IPS-20b (cell line): ENCODE measurements around the gene C1QC.
"Not testable (repeated sequence)": the region's sequence is repeated elsewhere in the genome, so short reads cannot be mapped to it uniquely, and the experiment has no call there.

Experiments used
- H3K27ac ChIP-seq: one replicate; pipeline ENCODE4 v1.5.1; 2013; ENCODE audit warnings: low read length
- H3K27me3 ChIP-seq: 2 replicates; pipeline ENCODE4 v1.6.1; 2013; ENCODE audit warnings: mild to moderate bottlenecking, low read length, inconsistent platforms; ENCODE audit not compliant: insufficient read depth
- H3K36me3 ChIP-seq: 2 replicates; pipeline ENCODE4 v1.6.1; 2013; ENCODE audit warnings: low read depth, mild to moderate bottlenecking, inconsistent platforms, low read length, moderate library complexity; ENCODE audit not compliant: insufficient read depth
- H3K4me1 ChIP-seq: 2 replicates; pipeline ENCODE4 v1.6.1; 2013; ENCODE audit warnings: mild to moderate bottlenecking, control low read depth, inconsistent platforms, low read length, moderate library complexity; ENCODE audit not compliant: insufficient read depth
- H3K4me3 ChIP-seq: 2 replicates; pipeline ENCODE4 v1.5.1; 2013; ENCODE audit warnings: mild to moderate bottlenecking, low read length, inconsistent platforms
- H3K9ac ChIP-seq: 2 replicates; pipeline ENCODE4 v1.6.1; 2013; ENCODE audit warnings: low read depth, mild to moderate bottlenecking, inconsistent platforms, low read length, moderate library complexity
- H3K9me3 ChIP-seq: 2 replicates; pipeline ENCODE4 v1.6.1; 2013; ENCODE audit warnings: mild to moderate bottlenecking, low read depth, low read length, inconsistent platforms; ENCODE audit not compliant: insufficient read depth

Gene C1QC

DNA sequence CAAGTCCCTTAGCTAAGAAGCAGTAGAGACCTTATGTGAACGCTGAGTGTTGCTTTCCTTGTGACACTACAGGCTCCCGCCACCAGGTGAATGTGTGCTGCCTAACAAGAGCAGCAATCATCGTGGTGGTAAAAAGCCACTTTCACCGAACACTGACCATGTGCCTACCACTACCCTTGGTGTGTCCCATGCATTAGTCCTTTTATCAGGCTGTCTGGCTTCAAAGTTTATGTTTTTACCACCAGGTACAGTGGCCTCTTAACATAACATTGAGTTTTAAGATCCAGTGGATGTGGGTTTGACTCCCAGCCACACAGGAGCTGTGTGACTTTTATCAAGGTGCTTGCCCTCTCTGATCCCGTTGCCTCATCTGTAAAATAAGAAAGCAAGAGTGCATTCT is 11.3 kb downstream of the C1QC start:
- Histone ChIP-seq H3K4me1 (no peaks in the 10 kb centered on the region), H3K27me3 (no peaks in the 10 kb centered on the region), H3K9ac (no peak overlapping the region), H3K4me3 (no peak overlapping the region), H3K27ac (no peak overlapping the region), H3K36me3 (no peaks in the 10 kb centered on the region), H3K9me3 (no peaks in the 10 kb centered on the region)

DNA sequence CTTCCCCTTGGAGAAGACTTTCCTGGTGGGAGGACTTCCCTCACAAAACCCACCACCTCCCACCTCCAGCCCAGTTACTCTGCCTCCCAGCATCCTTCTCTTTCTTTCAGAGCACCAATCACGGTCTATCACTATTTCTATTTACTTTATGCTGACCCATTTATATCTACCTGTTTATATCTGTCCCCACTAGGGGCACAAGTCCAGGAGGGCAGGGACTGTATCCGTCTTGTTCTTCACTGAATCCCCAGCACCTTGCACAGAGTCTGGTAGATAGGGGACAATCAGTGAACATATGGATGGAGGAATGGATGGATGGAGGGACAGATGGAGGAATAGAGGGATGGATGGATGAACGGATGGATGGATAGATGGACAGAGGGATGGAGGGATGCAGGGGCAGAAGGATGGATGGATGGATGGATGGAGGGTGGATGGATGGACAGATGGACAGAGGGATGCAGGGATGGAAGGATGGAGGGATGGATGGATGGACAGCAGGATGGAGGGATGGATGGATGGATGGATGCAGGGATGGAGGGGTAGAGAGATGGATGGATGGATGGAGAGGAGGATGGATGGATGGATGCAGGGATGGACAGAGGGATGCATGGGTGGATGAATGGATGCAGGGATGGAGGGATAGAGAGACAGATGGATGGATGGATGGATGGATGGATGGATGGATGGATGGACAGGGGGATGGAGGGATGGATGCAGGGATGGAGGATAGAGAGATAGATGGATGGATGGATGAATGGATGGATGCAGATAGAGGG is 15.1 kb downstream of the C1QC start:
- Histone ChIP-seq H3K4me1 (no peaks in the 10 kb centered on the region), H3K9ac (no peak overlapping the region), H3K27me3 (no peaks in the 10 kb centered on the region)

DNA sequence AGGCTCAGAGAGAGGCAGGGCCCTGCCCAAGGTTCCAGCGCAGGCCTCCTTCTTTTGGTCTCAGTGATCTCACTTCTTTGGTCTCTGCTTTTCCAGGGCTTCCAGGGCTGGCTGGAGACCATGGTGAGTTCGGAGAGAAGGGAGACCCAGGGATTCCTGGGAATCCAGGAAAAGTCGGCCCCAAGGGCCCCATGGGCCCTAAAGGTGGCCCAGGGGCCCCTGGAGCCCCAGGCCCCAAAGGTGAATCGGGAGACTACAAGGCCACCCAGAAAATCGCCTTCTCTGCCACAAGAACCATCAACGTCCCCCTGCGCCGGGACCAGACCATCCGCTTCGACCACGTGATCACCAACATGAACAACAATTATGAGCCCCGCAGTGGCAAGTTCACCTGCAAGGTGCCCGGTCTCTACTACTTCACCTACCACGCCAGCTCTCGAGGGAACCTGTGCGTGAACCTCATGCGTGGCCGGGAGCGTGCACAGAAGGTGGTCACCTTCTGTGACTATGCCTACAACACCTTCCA is 17.3 kb downstream of the C1QC start:
- H3K9ac ChIP-seq = no peak overlapping the region
- H3K36me3 ChIP-seq = no peaks in the 10 kb centered on the region

More for the DNA sequence above, 15.1 kb downstream of the C1QC start:
- H3K9me3 ChIP-seq = no peaks in the 10 kb centered on the region
- H3K36me3 ChIP-seq = no peaks in the 10 kb centered on the region
- no peak overlapping the region for H3K4me3 ChIP-seq
- no peak overlapping the region for H3K27ac ChIP-seq

DNA sequence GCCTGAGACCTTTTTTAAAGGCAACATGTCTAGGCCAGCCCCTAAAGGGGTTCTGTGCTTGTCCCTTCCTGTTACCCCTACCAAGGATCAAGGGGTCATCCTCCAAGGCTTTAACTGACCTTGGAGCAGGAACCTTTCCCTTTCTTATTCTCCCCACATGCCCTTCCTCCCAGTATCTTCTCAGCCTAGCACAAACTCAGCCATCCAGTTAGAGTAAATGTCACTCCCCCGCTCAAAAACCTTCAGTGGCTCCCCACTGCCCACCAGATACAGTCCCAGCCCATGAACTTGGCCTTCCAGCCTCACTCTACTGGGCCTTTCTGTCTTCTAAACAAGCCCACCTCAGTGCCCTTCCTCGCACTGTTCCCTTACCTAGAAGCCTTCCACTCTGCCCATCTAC is 18.4 kb downstream of the C1QC start:
- H3K9ac ChIP-seq = no peak overlapping the region
- no peaks in the 10 kb centered on the region for H3K27me3 ChIP-seq
- no peaks in the 10 kb centered on the region for H3K9me3 ChIP-seq
- H3K4me3 ChIP-seq = no peak overlapping the region
- H3K36me3 ChIP-seq = no peaks in the 10 kb centered on the region
- H3K4me1 ChIP-seq = no peaks in the 10 kb centered on the region
- H3K27ac ChIP-seq = no peak overlapping the region

More for the DNA sequence above, 17.3 kb downstream of the C1QC start:
- no peak overlapping the region for H3K4me3 ChIP-seq
- no peaks in the 10 kb centered on the region for H3K27me3 ChIP-seq
- no peaks in the 10 kb centered on the region for H3K9me3 ChIP-seq
- no peak overlapping the region for H3K27ac ChIP-seq
- H3K4me1 ChIP-seq = no peaks in the 10 kb centered on the region

DNA sequence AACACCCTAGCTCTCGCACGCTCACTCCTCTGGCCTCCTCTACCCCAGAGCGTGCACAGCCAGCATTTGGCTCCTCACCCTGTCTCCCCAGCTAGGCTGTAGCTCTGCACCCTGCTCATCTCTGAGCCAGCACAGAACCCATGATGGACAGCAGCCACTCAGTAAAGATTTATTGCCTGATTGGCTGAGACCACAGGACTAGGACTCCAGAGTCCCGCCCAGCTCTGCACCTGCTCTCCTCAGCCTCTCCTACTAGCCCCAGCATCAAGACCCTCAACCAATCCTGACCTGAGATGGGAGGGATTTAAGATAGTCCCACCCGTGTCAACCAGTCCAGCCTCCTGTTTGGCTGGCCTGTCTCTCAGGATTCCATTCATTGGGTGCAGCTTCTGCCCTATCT is 18.9 kb downstream of the C1QC start:
- H3K4me3 ChIP-seq = no peak overlapping the region
- H3K9me3 ChIP-seq = no peaks in the 10 kb centered on the region
- no peaks in the 10 kb centered on the region for H3K36me3 ChIP-seq
- no peaks in the 10 kb centered on the region for H3K4me1 ChIP-seq
- no peak overlapping the region for H3K27ac ChIP-seq
- no peaks in the 10 kb centered on the region; the same call in 1 of the 2 replicates for H3K27me3 ChIP-seq
- no peak overlapping the region for H3K9ac ChIP-seq

DNA sequence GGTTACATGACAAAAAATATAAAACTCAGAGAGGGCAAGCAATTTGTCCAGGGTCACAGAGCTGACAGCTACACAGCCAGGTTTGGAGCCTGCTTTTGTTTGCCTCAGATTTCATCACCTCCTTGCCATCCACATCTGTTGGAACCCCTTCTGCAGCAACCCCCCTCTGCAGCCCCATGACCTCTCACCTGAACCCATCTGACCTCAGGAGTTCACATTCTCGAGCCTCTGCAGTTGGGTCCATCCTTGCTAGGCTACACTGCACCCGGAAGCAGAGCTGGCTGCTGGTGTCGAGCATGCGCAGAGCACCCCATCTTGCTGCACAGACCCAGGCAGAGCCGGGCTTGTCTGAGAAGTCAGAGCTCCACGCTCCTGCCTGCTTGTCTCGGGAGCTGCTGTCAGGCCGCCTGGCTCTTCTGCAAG is 19.6 kb downstream of the C1QC start:
- Histone ChIP-seq H3K27me3 (no peaks in the 10 kb centered on the region; the same call in 1 of the 2 replicates), H3K4me1 (no peaks in the 10 kb centered on the region), H3K9ac (no peak overlapping the region), H3K36me3 (no peaks in the 10 kb centered on the region), H3K9me3 (no peaks in the 10 kb centered on the region), H3K4me3 (no peak overlapping the region), H3K27ac (no peak overlapping the region)

DNA sequence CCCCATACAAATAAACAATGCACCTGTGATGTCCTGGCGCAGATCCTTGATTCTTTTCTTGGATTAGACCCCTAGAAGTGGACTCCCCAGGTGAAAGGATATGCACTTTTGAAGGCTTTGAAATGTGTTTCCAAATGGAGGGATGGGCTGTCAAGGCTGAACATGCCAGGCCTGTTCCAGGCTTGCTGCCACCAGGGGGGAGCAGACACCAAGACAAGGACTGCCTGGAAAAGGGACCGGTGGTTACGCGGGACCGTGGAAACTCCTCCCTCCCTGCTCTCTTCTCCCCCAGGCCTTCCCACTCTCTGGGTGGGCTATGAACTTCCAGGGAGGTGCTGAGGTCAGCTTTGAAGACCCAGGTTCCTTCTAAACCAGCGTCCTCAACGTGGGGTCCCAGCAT is 22.3 kb downstream of the C1QC start:
- Histone ChIP-seq H3K36me3 (no peaks in the 10 kb centered on the region), H3K4me3 (no peak overlapping the region)

DNA sequence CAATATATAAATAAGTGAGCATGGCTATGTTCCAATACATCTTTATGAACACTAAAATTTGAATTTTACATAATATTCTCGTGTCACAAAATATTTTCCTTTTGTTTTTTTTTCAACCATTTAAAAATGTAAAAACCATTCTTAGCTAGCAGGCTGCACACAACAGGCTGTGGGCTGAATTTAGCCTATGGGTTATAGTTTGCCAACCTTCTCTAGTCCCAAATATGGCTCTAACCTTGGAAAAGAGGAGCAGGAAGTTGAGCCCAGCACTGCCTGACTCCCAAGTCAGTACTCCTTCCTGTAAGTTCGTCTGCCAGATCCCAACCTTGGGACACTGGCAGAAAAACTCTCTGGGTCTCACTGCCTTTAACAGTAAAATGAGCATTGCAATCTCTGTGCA is 23.0 kb downstream of the C1QC start:
- H3K9me3 ChIP-seq = no peaks in the 10 kb centered on the region
- H3K27ac ChIP-seq = no peak overlapping the region
- no peak overlapping the region for H3K9ac ChIP-seq
- H3K27me3 ChIP-seq = no peaks in the 10 kb centered on the region; the same call in 1 of the 2 replicates
- no peaks in the 10 kb centered on the region for H3K36me3 ChIP-seq
- H3K4me3 ChIP-seq = no peak overlapping the region
- no peaks in the 10 kb centered on the region for H3K4me1 ChIP-seq

More for the DNA sequence above, 22.3 kb downstream of the C1QC start:
- Histone ChIP-seq H3K9ac (no peak overlapping the region), H3K27ac (no peak overlapping the region), H3K4me1 (no peaks in the 10 kb centered on the region), H3K27me3 (no peaks in the 10 kb centered on the region; the same call in 1 of the 2 replicates), H3K9me3 (no peaks in the 10 kb centered on the region)

DNA sequence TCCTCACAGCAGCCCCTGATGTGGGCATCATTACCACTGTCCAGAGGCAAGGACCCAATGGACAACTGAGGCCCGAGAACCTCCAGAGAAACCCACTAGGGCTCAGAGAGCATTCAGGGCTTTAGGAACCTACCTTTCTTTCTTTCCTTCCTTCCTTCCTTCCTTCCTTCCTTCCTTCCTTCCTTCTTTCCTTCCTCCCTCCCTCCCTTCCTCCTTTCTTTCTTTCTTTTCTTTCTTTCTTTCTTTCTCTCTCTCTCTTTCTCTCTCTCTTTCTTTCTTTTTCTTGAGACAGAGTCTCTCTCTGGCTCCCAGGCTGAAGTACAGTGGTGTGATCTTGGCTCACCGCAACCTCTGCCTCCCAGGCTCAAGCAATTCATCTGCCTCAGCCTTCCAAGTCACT is 25.4 kb downstream of the C1QC start:
- H3K27me3 ChIP-seq, H3K9ac ChIP-seq, H3K36me3 ChIP-seq, H3K9me3 ChIP-seq, H3K4me3 ChIP-seq, H3K27ac ChIP-seq, H3K4me1 ChIP-seq: not testable (repeated sequence)

DNA sequence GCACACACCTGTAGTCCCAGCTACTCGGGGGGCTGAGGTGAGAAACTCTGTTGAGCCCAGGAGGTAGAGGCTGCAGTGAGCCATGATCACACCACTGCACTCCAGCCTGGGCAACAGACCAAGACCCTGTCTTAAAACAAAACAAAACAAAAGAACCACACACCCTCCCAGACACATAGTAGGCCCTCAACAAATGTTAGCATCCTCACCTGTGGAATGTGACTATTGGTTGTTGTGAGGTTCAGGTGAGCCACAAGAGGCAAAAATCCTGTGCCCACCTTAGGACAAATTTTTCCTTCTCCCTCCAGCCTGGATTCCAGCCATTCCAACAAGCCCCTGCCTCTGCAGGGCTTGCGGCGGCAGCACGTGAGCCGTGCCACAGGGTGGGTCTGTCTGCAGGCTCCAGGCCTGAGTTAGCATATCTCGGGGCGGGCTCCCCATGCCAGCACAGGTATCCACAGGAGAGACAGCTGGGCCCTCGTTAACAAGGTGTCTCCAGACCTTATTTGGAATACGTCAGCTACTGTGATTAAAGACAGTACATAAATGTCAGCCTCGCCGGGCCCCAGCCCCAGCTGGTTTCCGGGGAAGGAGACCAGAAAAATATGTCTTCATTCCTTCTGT is 27.0 kb downstream of the C1QC start:
- H3K4me1 ChIP-seq = no peaks in the 10 kb centered on the region; the same call in 1 of the 2 replicates
- no peaks in the 10 kb centered on the region; the same call in 1 of the 2 replicates for H3K27me3 ChIP-seq
- H3K9ac ChIP-seq = no peak overlapping the region
- H3K36me3 ChIP-seq = no peaks in the 10 kb centered on the region
- no peak overlapping the region for H3K27ac ChIP-seq
- H3K4me3 ChIP-seq = no peak overlapping the region
- H3K9me3 ChIP-seq = no peaks in the 10 kb centered on the region

DNA sequence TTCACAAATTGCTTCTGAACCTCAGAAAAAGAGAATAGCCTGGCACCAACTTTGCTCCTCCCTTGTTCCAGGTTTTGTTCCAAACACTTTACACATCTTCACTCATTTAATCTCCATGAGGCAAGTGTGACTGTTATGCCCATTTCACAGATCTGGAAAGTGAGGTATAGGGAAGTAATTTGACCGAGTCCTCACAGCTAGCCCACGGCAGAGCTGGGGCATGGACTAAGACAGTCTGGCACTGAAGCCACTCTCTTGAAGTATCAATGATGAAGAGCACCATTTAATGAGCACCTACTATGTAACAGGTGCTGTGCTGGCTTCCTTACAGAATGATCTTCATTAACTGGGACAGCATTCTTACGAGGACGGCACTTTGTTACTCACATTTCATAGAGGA is 28.6 kb downstream of the C1QC start:
- Histone ChIP-seq H3K9ac (no peak overlapping the region), H3K4me1 (no peaks in the 10 kb centered on the region; the same call in 1 of the 2 replicates), H3K27ac (no peak overlapping the region), H3K36me3 (no peaks in the 10 kb centered on the region), H3K9me3 (no peaks in the 10 kb centered on the region), H3K27me3 (no peaks in the 10 kb centered on the region; the same call in 1 of the 2 replicates), H3K4me3 (no peak overlapping the region)
